Mucosa of descending colon (tissue), 3 donors: ENCODE data around the gene RABL3. TPM values are rescaled to one million over a fixed set of nuclear protein-coding genes. Genes with fewer than 3 reads are reported as not detected.
"Not testable (repeated sequence)": the region's sequence is repeated elsewhere in the genome, so short reads cannot be mapped to it uniquely, and the experiment has no call there.

Experiments
- ATAC-seq: fragments of 200-7000 bp; cut with Tn5 transposase; one replicate; pipeline ENCODE4 v1.9.1; 2020; ENCODE audit warnings: mild to moderate bottlenecking, moderate library complexity
- DNase-seq, 3 donors: peaks; one replicate each; pipeline ENCODE4 v3.0.0-alpha.2; 2020
- H3K36me3 ChIP-seq: fragments of 200-600 bp; one replicate; pipeline ENCODE4 v1.8.0; 2021; ENCODE audit warnings: low read depth, mild to moderate bottlenecking
- H3K4me1 ChIP-seq: fragments of 200-600 bp; one replicate; pipeline ENCODE4 v1.8.0; 2021; ENCODE audit warnings: low read depth, mild to moderate bottlenecking
- H3K4me3 ChIP-seq: fragments of 200-600 bp; one replicate; pipeline ENCODE4 v1.8.0; 2021; ENCODE audit warnings: mild to moderate bottlenecking
- H3K9me3 ChIP-seq: fragments of 200-600 bp; one replicate; pipeline ENCODE4 v1.8.0; 2021; ENCODE audit warnings: mild to moderate bottlenecking
- intact Hi-C, 2 donors: fragments of 100-400 bp; cut with DNase I in 1 of 2; cut with micrococcal nuclease in 1 of 2; formaldehyde crosslinking; loops; one replicate each; pipeline versions ENCODE4 v1.11.0 to v1.11.1; 2022; cut with DNase I, micrococcal nuclease
- total RNA-seq, 3 donors: library from RNA; stranded (reverse); fragmentation: NEBNext Ultra II Directional in 2 of 3; extraction: Animal tissue kit (Norgen Biotek cat#: 25700) in 2 of 3; gene quantifications; one replicate each; pipeline versions ENCODE4 v1.2.1 to v1.2.4, GENCODE V29; 2021 to 2023
- TF ChIP-seq, protein P1 (sequence below): fragments of 200-600 bp; IDR thresholded peaks from one replicate; pipeline ENCODE4 v1.8.0; 2022; ENCODE audit warnings: antibody characterized with exemption, mild to moderate bottlenecking
- donor health status: DM: no; HTN: no; CAD: no; lungs with moderate emphysema.
- donor health status: DM: no; HTN: no; CAD: no.
- donor health status: DM: no; HTN: yes; CAD: no.

Gene RABL3
- total RNA-seq, 3 donors from 2014 or later: 23.0 to 26.5 (median 25.9) TPM

DNA sequence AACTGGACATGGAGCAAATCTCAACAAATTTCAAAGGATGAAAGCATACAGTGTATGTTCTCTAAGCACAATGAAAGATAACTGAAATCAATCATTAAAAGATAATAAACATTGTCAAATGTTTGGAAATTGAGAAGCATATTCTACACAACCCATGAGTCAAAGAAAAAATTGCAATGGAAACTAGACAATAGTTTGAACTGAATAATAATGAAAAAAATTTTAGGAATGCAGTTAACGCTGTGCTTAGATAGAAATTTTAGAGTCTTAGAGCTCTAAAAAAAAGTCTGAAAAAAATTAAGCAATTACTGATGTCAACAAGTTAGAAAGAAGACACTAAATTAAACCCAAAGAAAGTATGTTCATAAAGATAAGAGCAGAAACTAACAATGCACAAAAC lies 15.5 kb downstream of the RABL3 start:
- Histone ChIP-seq H3K9me3 (peaks cover 2% of the 10 kb centered on the region), H3K4me3 (no peak overlapping the region), H3K36me3 (no peaks in the 10 kb centered on the region), H3K4me1 (no peaks in the 10 kb centered on the region)
- intact Hi-C loops: no loop called here
- TF ChIP-seq, protein P1, sequence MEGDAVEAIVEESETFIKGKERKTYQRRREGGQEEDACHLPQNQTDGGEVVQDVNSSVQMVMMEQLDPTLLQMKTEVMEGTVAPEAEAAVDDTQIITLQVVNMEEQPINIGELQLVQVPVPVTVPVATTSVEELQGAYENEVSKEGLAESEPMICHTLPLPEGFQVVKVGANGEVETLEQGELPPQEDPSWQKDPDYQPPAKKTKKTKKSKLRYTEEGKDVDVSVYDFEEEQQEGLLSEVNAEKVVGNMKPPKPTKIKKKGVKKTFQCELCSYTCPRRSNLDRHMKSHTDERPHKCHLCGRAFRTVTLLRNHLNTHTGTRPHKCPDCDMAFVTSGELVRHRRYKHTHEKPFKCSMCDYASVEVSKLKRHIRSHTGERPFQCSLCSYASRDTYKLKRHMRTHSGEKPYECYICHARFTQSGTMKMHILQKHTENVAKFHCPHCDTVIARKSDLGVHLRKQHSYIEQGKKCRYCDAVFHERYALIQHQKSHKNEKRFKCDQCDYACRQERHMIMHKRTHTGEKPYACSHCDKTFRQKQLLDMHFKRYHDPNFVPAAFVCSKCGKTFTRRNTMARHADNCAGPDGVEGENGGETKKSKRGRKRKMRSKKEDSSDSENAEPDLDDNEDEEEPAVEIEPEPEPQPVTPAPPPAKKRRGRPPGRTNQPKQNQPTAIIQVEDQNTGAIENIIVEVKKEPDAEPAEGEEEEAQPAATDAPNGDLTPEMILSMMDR: no peak
- DNase-seq: no peak
- ATAC-seq: no peak

GRCh38 chr3:120719167-120719834 lies 23.0 kb downstream of the RABL3 start:
- H3K36me3 ChIP-seq, ATAC-seq, H3K9me3 ChIP-seq, H3K4me1 ChIP-seq, H3K4me3 ChIP-seq, intact Hi-C loops: not testable (repeated sequence)
- peak; percentile 83 to 87 (median 85) for DNase-seq

DNA sequence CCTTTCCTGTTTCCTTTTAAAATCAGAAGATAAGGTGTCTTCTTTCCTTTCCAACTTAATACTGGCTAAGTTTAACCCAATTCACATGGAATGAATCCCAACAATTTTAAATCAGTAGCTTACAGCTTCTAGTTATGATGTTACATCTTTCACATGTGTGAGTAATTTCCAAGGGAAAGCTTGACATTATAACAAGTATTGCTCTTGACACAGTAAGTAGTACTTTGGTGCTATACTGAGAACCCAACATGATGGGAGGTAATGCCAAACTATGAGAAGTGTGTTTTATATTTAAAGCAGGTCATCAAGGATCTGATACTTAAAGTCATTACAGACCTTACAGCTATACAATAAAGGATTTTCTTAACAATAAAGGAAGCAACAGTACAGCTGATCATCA lies 29.1 kb downstream of the RABL3 start:
- no peak overlapping the region for H3K4me3 ChIP-seq
- ATAC-seq: no peak
- no peak for DNase-seq
- no peaks in the 10 kb centered on the region for H3K4me1 ChIP-seq
- H3K36me3 ChIP-seq: no peaks in the 10 kb centered on the region
- TF ChIP-seq, protein P1: no peak
- H3K9me3 ChIP-seq: no peaks in the 10 kb centered on the region
- intact Hi-C loops: no loop called here

GRCh38 chr3:120710369-120710768 lies 31.9 kb downstream of the RABL3 start:
- intact Hi-C loops: no loop called here
- ATAC-seq (no peak), DNase-seq (no peak)
- Histone ChIP-seq H3K36me3 (no peaks in the 10 kb centered on the region), H3K9me3 (no peaks in the 10 kb centered on the region), H3K4me3 (no peak overlapping the region), H3K4me1 (no peaks in the 10 kb centered on the region)
- TF ChIP-seq, protein P1: no peak

GRCh38 chr3:120708408-120708807 lies 33.9 kb downstream of the RABL3 start:
- H3K36me3 ChIP-seq: no peaks in the 10 kb centered on the region
- TF ChIP-seq, protein P1: no peak
- no peak for DNase-seq
- no peaks in the 10 kb centered on the region for H3K9me3 ChIP-seq
- ATAC-seq: no peak
- H3K4me3 ChIP-seq: no peak overlapping the region
- no peaks in the 10 kb centered on the region for H3K4me1 ChIP-seq
- intact Hi-C loops: no loop called here

DNA sequence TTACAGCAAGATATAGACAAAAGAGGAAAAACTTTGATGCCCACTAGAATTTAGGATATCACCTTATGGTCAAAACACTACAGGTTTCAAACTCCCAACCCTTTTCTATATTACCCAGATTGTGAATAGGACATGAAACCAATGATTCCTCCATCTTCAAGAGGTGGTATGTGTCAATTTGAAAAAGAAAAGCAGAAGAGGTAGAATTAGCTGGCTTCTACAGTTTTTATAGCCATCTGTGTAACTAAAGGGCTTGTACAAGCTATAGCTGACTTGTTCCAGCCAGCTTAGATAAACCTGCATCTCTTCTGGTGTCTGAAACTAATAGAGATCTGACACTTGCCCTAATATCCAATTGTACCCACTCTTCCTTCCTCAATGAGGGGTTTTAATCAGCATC lies 35.4 kb downstream of the RABL3 start:
- no peak overlapping the region for H3K4me3 ChIP-seq
- no peaks in the 10 kb centered on the region for H3K4me1 ChIP-seq
- H3K36me3 ChIP-seq: no peaks in the 10 kb centered on the region
- TF ChIP-seq, protein P1: no peak
- H3K9me3 ChIP-seq: no peaks in the 10 kb centered on the region
- no peak for ATAC-seq
- intact Hi-C loops: no loop called here
- DNase-seq: no peak
